NOMO-1 treated with DMSO at 0.1 percent for 48 hours (cell line): Measurements from ENCODE around the gene MRPS15.
A peak's percentile ranks its signal among the peaks of the same experiment; 100 is the strongest.

Experiments used
- DNase-seq: peaks from one replicate; lab custom pipeline; 2025; ENCODE audit not compliant: unreplicated experiment; lab: John Stamatoyannopoulos, UW

The MRPS15 gene

DNA sequence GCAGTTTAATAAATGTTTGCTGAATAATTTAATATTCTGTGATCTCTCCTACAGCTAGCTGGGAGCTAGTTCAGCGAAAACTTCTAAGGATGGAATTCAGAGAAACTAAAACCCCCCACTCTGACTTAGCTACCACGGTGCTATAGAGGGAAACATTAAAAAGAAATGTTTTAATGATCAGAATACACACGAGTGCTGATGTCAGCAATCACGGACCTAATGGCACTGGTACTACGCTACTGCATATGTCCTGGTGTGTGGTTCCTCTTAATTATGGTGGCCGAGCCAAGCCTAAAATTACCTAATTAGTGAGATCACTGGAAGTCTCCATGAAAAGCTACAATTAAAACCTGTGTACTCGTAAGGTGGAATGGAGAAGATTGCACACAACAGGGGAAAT lies 42.5 kb downstream of the MRPS15 start:
- no peak for DNase-seq

DNA sequence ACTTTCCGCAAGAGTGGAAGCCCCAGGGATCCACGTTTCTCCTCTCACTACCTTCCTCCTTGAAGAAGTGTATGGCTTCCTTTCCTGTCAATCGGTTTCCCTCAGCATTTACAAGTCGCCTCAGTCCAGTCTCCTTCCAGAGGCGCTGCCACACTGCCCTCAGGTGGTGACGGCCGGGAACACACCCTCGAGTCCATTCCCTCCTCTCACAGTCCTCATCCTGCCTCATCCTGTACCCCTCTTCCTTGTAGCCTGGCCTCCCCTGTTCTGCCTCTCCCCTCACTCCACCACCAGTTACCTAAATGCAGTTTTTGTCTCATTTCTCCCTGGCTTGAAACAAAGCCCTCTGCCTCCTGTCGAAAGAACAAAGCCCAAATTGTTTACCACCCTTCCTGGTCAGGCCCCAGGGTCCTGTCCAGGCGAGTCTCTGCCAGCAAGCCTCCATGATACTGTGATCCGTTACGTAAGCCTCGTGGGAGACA lies 43.3 kb downstream of the MRPS15 start:
- DNase-seq = peak; percentile 84

DNA sequence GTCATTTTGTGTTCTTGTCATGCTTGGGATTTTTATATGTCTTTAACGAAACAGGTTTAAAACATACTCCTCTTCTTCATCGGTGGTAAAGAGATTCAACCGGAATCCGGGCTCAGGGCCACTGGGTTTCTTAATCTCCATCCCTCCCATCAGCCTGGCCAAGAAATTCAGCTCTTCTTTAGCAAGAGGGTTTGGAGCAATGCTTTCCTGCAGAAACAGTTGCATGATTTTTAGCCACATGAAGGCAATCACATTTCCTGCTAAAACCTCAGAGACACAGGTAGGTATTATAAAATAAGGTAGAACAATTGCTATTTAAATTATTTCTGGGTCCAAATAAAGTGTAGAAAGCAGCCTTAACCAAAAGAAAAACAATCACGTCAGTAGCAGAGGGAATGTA lies 43.8 kb downstream of the MRPS15 start:
- no peak for DNase-seq

DNA sequence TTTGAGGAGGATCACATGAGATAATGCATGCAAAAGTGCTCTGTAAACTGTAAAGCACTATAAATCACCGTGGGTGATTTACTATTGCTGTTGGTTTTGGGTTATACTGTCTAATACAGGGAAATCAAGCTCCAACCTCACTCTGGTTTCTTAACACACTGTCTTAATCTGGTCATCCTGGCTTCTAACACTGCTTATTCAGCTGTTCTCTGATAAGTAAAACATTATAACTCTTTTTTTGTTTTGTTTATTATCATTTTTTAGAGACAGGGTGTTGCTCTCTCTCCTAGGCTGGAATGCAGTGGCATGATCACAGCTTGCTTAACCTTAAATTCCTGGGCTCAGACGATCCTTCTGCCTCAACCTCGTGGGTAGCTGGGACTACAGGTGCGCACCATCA lies 44.6 kb downstream of the MRPS15 start:
- no peak for DNase-seq

DNA sequence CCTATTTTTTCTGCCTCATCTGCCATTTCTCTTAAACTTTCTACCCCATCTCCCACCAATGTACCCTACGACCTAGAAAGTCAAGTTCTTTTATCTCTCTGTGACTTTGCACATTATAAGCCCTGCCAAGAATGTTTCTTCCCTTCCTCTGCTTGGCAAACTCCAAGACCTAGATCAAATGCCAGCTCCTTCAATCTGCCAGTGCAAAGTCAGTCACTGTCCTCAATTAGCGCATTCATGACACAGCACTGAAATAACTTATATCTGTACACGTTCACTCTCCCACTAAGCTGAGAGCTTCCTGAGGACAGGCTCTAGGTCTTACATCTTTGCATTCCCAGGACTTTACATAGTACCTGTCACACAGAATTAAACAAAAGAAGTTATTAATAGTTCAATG lies 45.0 kb downstream of the MRPS15 start:
- DNase-seq = no peak

DNA sequence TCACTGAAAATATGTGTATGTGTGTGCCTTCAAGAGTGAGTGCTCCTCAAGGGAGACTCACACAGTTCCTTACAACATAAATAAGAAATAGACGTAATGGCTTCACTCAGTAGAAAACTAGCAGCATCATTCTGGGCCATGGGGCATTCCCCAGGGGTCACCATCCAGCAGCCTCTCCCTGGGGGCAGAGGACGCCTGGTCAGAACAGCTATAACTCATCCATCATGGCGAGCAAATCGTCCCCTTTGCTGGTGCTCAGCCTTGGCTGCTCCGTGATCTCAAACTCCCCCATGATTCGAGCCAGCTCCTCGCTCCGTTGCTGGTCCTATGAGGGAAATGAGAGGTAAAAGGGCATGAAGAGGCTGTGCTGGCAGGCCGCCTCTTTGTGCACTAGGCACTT lies 46.3 kb downstream of the MRPS15 start:
- no peak for DNase-seq

DNA sequence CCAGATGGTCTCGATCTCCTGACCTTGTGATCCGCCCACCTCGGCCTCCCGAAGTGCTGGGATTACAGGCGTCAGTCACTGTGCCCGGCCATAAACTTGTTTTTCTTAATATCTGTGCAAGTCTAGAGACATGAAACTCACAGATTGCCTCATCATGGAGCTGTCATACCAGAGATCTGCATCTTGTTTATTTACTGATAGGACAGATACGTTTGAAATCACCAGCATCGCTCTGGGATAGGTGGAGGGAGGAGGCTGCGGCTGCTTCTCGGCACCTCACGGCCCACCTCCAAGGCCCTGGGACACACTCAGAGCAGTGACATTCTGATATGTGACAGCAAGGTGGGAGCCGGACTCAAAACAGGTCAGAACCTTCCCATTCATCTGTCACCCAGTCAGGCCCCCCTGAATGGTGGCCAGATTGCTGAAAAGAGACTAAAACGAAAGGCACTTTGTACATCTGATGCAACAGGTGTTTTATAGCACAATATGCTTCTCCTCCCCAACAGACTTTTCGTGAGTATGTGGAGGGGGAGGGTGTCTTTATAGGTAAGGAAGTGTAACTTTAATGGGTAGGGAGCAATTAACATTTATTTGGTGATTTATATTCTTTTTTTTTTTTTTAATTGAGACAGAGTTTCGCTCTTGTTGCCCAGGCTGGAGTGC lies 48.4 kb downstream of the MRPS15 start:
- no peak for DNase-seq

DNA sequence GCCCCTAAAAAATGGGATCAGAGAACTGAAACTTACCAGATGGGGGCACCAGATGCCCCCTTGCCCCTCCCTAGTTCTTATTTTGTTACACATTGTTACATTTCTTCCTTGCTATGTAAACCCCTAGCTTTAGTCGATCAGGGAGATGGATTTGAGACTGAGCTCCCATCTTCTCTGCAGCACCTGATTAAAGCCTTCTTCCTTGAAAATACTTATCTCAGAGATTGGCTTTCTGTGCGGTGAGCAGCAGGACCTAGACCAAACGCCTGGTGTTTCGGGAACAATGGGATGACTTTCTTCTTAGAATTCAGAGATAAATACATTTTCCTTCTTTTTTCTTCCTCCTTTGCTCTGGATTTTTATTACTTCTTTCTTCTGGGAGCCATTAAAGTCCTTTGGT lies 49.8 kb downstream of the MRPS15 start:
- no peak for DNase-seq

DNA sequence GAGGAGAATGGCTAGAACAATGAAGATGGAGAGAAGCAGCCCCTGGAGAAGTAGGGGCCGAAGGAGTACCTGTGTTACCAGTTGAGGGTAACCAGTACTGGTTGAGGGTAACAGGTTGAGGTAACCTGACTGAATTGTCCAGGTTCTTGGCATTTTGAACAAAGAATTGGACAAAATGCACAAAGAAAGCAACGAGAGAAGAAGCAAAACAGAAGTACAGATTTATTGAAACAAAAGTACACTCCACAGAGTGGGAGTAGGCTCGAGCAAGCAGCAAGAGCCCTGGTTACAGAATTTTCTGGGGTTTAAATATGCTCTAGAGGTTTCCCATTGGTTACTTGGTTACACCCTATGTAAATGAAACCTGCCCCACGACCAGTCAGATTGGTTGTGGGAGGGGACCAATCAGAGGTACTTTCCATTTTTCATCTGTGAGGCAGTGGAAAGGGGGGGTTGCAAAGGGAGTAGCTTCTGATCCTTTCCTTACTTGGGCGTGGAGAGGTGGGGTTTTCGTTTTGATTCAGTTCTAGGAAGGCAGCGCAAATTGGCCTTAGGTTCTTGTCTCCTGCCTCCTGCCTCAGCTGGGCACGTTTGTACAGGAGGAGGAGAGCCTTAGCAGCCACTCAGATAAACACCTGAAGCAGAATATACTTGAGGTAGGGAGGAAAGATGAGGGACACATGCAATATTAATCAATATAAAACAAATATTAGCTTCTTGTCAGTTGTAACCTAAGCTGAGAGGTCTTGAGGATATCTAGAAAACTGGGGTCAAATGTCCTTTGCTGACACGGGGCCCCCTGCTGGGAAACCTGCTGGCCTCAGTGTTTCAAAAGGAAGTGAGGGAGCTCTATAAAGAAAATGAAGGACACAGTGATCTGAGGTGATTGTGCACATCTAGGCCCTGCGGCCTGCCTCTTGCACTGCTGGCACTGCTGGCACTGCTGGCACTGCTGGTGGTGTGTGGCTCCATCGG lies 52.2 kb downstream of the MRPS15 start:
- DNase-seq = peak; percentile 6

DNA sequence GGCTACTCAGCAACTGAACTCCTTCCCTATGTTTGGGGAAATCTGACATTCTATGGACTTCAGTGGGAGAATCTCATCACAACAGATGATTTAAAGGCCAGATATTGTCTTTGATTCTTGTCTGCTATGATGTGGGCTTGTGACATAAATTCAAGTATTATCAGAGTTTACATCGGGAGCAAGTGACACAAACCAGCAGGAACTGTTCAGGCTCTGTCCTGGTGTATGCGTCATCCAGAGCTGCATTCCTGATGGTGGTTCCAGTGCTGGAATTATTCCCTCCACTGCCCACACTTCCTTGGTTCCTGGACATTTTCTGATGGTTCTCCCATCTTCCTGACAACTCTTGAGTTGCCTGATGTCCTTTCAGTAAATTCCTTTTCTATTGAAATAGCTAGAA lies 55.7 kb downstream of the MRPS15 start:
- DNase-seq = no peak

DNA sequence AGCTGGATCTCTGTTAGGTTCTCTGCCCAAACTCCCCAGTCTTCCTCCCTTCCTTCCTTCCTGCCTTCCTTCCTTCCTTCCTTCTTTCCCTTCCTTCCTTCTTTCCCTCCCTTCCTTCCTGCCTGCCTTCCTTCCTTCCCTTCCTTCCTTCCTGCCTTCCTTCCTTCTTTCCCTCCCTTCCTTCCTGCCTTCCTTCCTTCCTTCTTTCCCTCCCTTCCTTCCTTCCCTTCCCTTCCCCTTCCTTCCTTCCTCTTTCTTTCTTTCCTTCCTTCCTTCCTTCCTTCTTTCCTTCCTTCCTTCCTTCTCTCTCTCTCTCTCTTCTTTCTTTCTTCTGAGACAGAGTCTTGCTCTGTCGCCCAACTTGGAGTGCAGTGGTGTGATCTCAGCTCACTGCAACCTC lies 57.7 kb downstream of the MRPS15 start:
- DNase-seq = no peak
